ENCODE results near the gene RSAD2.
"Not testable (repeated sequence)": the region's sequence is repeated elsewhere in the genome, so short reads cannot be mapped to it uniquely, and the experiment has no call there.

RSAD2 gene

DNA sequence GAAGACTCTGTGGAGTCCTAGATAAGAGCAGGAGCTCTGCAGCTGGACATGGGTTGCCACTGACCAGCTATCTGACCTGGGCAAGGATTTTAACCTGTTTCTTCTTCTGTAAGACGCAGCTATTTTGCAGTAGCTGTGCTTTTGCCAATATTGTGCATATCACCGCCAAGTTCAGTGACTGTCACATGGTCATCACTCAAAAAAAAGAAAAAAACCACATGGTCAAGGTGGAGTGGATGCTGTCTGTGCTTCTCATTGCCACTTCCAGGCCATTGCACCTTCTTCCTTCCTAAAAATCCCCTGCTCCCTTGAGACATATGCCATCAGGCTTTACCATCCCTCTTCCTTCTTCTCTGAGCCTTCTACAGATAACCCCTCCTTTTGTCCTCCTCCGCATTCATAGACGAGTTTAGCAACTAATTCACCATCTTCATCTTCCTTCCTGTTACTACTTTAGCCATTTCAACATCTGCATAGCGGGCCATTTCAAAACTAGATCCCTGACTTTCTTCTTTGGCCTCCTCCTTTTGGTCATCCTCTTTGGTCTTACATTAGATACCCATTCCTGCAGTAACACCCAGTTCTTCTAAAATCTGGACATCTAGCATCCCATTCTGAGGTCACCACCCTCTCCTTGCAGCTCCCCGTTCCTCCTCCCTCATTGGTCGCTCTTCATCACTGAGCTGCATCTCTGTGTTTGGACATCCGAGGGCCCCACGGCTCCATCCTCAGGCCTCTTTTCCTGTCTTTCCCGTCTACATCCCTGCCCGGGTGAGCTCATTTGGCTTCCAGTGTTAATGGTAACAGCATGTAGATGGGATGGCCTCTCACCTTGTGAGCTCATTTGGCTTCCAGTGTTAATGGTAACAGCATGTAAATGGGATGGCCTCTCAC, 57.4 kb downstream of the RSAD2 start:
- H3K4me3 ChIP-seq (ENCODE audit: low read length), result no peak overlapping the region
- DNase-seq (ENCODE audit: low read depth), result no peak
- no peak for TF ChIP-seq CTCF (IDR thresholded peaks at IDR 0.05; ENCODE audit: insufficient read depth, low read depth, low read length, missing control alignments)

DNA sequence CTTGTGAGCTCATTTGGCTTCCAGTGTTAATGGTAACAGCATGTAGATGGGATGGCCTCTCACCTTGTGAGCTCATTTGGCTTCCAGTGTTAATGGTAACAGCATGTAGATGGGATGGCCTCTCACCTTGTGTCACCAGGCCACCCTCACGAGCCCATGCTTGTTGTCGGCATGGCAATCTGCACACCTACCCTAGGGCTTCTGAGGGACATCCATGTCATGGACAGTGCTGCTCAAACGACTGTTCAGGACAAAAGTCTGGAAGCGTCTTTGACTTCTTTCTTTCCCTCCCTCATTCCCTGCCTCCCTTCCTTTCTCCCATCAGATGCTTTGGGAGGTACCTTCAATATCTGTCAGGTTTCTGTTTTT, 58.1 kb downstream of the RSAD2 start:
- not testable (repeated sequence) for H3K4me3 ChIP-seq (ENCODE audit: low read length); DNase-seq (ENCODE audit: low read depth)

DNA sequence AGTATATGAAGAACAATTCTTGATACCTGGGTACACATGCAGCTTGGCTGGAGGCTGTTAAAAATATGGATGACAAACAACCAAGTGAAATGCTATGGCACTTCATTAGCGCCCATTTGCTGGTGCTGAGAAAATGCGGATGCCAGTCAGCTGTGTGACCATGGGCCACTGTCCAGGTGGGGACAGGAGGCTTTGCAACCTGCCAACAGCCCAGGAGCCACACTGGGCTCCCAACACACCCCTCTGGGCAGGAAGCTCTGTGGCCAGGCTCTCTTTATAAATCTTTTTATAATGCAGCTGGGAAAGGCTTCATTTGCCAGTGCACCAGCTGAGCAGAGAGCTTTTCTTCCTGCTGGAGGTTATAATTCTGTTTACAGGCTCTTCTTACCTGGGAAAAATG, 59.6 kb downstream of the RSAD2 start:
- no peak for TF ChIP-seq CTCF (IDR thresholded peaks at IDR 0.05; ENCODE audit: insufficient read depth, low read depth, low read length, missing control alignments)
- DNase-seq (ENCODE audit: low read depth), result no peak
- H3K4me3 ChIP-seq (ENCODE audit: low read length), result no peak overlapping the region

DNA sequence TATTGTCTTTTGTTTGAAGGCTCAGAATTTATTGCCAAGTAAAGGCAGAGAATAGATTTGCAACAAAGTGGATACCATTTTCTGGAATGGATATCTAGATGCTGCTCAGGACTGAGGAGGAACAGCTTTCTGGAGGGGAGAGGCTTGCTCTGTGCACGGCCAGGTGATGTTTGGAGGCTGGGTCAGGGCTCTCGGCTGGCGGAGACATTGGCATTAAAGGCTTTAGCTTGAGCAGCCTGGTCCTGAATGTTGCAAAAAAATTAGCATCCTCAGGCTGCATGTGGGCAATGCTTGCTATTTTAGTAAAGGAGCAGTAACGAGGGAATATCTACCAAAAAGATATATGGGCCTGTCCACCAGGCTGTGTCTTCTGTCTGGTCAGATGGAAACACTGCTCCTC, 60.0 kb downstream of the RSAD2 start:
- DNase-seq (ENCODE audit: low read depth), result no peak
- TF ChIP-seq CTCF (IDR thresholded peaks at IDR 0.05; ENCODE audit: insufficient read depth, low read depth, low read length, missing control alignments), result no peak
- H3K4me3 ChIP-seq (ENCODE audit: low read length), result no peak overlapping the region

GRCh38 chr2:6939071-6939470, 61.5 kb downstream of the RSAD2 start:
- DNase-seq (ENCODE audit: low read depth), result no peak
- no peak overlapping the region for H3K4me3 ChIP-seq (ENCODE audit: low read length)
- no peak for TF ChIP-seq CTCF (IDR thresholded peaks at IDR 0.05; ENCODE audit: insufficient read depth, low read depth, low read length, missing control alignments)

- H3K4me3 ChIP-seq (ENCODE audit: low read length), result no peak overlapping the region
- no peak for DNase-seq (ENCODE audit: low read depth)
- no peak for TF ChIP-seq CTCF (IDR thresholded peaks at IDR 0.05; ENCODE audit: insufficient read depth, low read depth, low read length, missing control alignments)
Measured at GRCh38 chr2:6940820-6941219, 63.2 kb downstream of the RSAD2 start.

DNA sequence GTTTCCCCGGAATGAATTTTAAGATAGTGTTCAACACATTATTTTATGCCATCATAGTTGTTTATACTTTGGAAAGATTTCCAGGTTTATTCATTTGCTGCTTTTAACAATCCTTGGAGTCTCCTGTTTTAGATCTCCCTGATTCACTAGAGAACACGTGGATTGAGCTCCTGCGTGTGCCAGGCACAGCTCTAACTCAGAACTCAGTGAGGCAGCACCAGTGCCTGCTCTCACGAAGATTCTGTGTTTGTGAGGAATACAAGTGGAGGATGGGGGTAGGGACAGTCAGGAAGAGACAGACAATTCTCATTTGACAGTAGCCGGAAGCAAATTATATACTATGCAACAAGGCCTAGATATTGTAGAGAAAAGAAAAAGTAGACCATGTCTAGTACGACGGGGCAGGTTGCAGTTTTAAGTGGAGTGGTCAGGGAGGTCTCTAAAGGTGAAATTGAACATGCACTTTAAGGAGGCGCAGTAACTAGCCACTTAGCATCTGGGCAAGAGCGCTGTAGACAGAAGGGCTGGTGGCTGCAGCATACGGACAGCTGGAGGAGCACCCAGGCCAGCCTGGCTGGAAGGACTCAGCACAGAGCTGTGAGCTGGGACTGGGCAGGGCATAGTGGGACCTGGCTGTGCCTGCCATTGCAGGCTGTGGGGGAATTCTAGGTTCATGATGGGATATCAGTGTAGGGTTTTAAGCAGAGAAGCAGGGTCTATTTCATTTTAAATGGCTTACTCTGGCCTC, 63.9 kb downstream of the RSAD2 start:
- no peak for TF ChIP-seq CTCF (IDR thresholded peaks at IDR 0.05; ENCODE audit: insufficient read depth, low read depth, low read length, missing control alignments)
- DNase-seq (ENCODE audit: low read depth), result no peak
- no peak overlapping the region for H3K4me3 ChIP-seq (ENCODE audit: low read length)
